GM12801 (cell line): ENCODE results near the gene ARID1B.

Experiments
- TF ChIP-seq, protein P1 (sequence below): IDR thresholded peaks from one replicate; pipeline ENCODE4 v1.5.1; 2011; ENCODE audit warnings: control low read depth; ENCODE audit not compliant: insufficient read length; ENCODE audit errors: extremely low read depth

ARID1B gene

DNA sequence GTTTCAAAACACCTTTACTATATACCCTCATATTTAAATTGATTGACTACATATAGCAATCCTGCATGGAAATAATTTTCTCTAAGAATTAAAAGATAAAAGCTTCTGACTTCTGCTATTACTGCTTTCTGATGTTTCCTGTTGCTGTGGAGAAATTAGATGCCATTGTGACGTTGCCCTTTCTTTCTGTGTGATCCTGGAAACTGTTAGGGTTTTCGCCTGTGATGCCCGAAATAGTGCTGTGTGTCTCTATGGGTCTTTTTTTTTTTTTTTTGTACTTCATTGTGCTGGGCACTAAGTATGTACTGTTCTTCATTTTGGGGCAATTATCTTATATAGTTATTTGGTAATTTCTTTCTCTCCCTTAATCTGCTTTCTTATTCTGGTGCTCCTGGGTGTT, 205.0 kb downstream of the ARID1B start:
- TF ChIP-seq, protein P1, sequence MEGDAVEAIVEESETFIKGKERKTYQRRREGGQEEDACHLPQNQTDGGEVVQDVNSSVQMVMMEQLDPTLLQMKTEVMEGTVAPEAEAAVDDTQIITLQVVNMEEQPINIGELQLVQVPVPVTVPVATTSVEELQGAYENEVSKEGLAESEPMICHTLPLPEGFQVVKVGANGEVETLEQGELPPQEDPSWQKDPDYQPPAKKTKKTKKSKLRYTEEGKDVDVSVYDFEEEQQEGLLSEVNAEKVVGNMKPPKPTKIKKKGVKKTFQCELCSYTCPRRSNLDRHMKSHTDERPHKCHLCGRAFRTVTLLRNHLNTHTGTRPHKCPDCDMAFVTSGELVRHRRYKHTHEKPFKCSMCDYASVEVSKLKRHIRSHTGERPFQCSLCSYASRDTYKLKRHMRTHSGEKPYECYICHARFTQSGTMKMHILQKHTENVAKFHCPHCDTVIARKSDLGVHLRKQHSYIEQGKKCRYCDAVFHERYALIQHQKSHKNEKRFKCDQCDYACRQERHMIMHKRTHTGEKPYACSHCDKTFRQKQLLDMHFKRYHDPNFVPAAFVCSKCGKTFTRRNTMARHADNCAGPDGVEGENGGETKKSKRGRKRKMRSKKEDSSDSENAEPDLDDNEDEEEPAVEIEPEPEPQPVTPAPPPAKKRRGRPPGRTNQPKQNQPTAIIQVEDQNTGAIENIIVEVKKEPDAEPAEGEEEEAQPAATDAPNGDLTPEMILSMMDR = no peak

DNA sequence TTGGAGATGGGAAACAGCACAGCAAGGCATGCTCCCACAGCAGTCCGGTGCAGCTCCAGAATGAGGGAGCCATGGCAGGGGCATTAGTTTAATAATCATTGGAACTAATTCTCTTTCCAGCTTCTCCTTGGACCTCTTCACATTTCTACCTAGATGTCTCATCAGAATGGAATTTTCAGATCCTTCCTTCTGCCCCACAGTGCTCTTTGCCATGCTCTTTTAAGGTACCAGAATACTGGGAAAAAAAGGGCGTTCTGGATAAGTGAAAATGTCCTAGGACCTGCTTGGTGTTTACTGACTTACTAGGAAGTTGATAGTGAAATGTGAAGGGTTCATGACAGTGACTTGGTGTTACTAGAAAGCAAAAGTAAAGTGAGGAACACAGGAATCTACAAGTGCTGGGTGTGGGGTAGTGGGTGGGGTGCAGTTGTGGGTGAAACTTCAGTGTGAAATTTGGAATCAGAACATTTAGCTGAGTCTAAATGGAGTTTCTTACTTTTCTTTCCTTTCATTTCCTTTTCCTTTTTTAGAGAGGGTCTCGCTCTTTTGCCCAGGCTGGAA, 207.1 kb downstream of the ARID1B start:
- TF ChIP-seq, protein P1 = no peak

DNA sequence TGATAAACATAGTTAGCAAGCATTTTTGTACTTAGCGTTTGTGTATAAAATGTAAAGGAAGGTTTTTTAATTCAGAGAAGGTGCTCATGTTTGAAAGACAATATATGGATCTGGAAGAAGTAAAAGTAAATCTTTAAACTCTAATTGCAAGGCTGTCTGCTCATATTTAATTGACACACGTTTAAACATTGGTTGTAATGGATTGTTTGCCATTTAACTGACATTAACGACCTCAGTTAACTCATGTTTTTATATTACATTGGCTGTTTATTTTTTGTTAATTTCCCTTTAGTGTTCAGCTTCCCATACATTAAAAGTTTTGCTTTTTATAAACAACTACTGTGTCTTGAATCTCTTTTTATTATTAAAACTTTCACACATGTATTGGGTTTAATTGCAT, 208.1 kb downstream of the ARID1B start:
- TF ChIP-seq, protein P1 = no peak

DNA sequence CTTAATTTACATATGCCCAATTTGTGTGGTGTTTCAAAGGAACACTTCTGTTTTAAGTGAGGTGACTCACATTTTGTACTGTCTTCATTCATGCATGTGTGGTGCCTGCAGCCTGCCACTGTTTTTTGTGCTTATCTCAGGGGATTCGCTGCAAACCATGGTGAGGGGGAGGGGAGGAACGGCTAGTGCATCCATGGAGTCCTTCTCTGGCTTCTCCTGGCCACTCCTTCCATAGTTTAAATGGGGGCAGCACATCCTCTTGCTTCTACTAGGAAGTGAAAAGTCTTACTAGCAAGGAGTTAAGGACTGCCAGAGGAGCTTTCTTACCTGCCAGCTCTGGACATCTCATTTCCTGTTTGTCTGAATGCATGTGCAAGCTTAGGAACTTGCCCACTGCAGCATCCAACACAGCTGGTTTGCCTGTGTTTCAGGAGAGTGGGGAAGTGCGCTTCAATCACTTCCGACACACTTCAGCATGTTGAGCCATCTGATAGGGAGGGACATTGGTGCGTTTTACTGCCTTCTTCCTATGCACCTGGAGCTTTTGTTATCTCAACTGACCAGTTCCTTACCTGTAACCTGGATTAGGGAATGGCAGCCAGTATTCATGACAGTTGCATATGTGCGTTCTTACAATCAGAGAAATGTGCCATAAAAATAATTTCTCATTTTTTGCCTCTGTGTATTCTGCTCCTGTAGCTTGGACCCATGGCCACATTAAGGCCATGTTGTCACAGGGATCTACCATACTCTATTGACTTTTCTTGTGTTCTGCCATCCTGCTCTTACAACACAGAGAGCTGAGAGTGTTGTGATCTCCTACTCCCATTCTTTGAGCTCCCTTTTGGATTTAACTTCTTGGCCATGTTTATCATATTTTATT, 211.3 kb downstream of the ARID1B start:
- TF ChIP-seq, protein P1 = no peak

DNA sequence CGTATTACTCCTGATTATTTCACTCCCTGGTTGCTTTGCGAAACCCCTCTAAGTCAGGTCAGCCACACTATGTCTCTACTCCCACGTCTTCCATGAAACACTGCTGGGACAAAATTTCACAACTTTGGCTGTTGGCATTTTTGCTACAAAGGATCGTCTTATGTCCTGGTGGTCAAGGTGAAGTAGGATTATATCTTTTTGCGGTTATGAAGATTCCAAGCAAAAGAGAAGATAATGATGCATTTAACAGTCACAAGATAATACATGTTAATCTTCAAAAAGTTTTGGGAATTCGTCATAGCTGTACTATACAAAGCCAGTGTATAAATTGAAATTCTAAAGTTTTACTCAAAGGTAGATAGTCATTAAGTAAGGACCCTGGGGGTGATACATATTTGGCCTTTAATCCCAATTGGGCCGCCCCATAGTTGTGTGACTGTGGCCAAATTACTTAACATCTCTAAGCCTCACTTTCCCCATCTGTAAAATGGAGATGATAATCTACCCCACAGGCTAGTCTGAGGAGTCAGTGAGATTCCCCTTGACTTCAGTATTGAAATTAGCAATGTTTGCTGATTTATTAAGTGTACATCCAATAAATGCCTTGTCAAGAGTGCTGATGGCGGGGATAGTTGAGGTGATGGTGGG, 212.1 kb downstream of the ARID1B start:
- TF ChIP-seq, protein P1 = no peak

DNA sequence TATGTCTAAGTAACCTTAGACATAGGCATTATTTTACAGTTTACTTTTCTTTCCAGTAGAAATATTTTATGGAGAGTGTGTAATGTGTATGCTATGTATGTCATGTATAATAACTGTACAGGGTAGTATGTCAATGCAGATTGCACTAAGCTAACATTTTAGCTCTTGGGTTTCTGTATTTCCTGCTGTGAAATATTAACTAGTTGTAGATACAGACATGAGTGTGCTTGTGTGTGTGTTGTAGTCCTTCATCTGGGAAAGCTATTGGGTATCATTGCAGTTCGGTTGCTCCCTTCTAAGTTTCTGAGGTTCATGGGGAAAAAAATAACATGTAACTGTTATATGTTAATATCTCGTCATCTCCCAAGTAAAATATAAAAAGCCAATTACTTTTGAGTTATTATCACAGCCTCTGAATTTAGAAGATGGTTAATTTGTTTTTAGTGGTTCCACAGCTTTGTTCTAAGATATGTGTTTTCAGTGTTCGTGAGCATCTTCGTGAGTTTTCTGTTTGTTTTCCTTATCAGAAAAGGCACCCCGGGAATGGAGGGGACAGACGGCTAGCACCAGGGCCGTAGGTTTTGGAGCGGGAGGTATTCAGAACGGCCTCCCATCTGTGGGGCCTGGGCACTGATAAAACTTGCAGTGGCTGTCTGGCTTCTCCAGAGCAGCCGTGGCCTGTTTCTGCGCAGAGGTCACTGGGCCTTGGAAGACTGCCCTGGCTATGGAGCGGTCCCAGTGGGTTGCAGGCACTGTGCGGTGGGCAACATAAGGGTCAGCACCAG, 215.0 kb downstream of the ARID1B start:
- TF ChIP-seq, protein P1 = no peak

DNA sequence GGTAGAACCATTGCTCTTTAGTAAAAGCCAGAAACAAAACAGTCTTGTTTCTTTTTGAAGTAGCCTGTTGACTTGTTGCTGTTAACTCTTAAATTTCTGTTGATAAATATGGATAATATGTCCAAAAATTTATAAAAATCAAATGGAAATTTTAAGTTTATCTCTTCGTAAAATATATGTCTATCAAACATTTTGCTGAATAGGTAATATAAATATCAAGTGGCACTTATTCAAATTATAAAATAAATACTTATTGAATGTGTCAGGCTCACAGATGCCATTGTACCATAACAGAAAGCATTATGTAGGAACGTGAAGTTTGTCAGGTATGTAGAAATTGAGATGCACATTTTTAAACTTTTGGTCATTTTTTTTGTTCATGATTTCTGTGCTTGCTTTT, 216.5 kb downstream of the ARID1B start:
- TF ChIP-seq, protein P1 = no peak
